Keratinocyte (primary cell): Measurements from ENCODE around the gene SHISA5.

Experiments
- CTCF ChIP-seq, 3 experiments: IDR thresholded peaks in 1 of 3; conservative IDR thresholded peaks in 1 of 3; optimal IDR thresholded peaks in 1 of 3; 2 replicates in 2 of 3; 3 replicates in 1 of 3; pipeline versions ENCODE3 to v1.5.1; 2011; ENCODE audit warnings: low read length in 3 of 3, mild to moderate bottlenecking in 3 of 3, moderate library complexity in 2 of 3, control low read depth in 1 of 3, inconsistent platforms in 1 of 3; ENCODE audit not compliant: insufficient read depth in 2 of 3; ENCODE audit errors: extremely low read depth in 1 of 3
- EZH2 ChIP-seq: IDR thresholded peaks from one replicate; pipeline ENCODE4 v1.6.1; 2012; ENCODE audit warnings: inconsistent platforms, mild to moderate bottlenecking, low read length, moderate library complexity

DNA sequence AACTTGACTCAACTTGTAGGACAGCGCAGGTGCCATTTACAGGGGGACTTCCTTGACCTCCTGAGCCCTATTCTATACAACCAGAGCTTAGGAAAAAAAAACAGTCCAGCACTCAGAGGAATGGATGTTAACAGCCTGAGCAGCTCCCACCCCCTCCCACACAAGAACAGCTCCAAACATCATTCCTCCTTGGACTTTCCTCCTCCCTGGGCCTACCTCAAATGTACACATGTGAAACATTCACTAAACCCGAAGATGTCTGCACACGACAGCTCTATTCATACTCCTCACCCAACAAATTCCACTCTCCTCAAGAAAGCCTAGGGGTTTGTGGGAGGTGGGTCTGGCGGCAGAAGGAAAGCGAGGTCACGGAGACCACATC, 57.9 kb downstream of the SHISA5 start:
- no peak for TF ChIP-seq CTCF (optimal IDR thresholded peaks at IDR 0.05 in 1 of 3, IDR thresholded peaks at IDR 0.05 in 1 of 3, conservative IDR thresholded peaks at IDR 0.05 in 1 of 3; ENCODE audit: extremely low read depth in 1 of 3, insufficient read depth in 2 of 3, low read length in 3 of 3)
- no peak for TF ChIP-seq EZH2
